Activated CD4-positive, alpha-beta memory T cell treated with anti-CD3 and anti-CD28 coated beads, Interleukin-2, amount 10 ng/mL, durations not matched to agents 7 days and 5 days (primary cell): Measurements from ENCODE around the gene SYT8. TPM values are rescaled to one million over a fixed set of nuclear protein-coding genes. Genes with fewer than 3 reads are reported as not detected.
A peak's percentile ranks its signal among the peaks of the same experiment; 100 is the strongest.

Experiments used
- CTCF ChIA-PET: fragments of 350-600 bp; sonication (Branson Sonifier 250); formaldehyde crosslinking; loops from one replicate; lab custom pipeline; 2021; ENCODE audit warnings: antibody characterized with exemption, inconsistent platforms; lab: Charles Lee
- POLR2A ChIA-PET: fragments of 350-600 bp; sonication (Branson Sonifier 250); formaldehyde crosslinking; loops from one replicate; lab custom pipeline; 2021; ENCODE audit warnings: antibody characterized with exemption; lab: Charles Lee
- DNase-seq: peaks from one replicate; pipeline ENCODE4 v3.0.0-alpha.2; 2020
- H3K27ac Mint-ChIP-seq: one replicate; pipeline ENCODE4 v1.8.0; 2021; ENCODE audit warnings: mild to moderate bottlenecking, mixed read lengths
- H3K27me3 Mint-ChIP-seq: one replicate; pipeline ENCODE4 v1.8.0; 2021; ENCODE audit warnings: mixed read lengths
- H3K36me3 Mint-ChIP-seq: one replicate; pipeline ENCODE4 v1.8.0; 2021; ENCODE audit warnings: low read depth, mixed read lengths
- H3K4me1 Mint-ChIP-seq: one replicate; pipeline ENCODE4 v1.8.0; 2021; ENCODE audit warnings: mixed read lengths
- H3K4me3 Mint-ChIP-seq: one replicate; pipeline ENCODE4 v1.8.0; 2021; ENCODE audit warnings: mild to moderate bottlenecking, mixed read lengths
- H3K9me3 Mint-ChIP-seq: one replicate; pipeline ENCODE4 v1.8.0; 2021; ENCODE audit warnings: mixed read lengths
- total RNA-seq, 2 experiments: library from RNA; stranded (reverse); gene quantifications; one replicate each; pipeline ENCODE4 v1.2.3, GENCODE V29; 2021

Gene SYT8
- total RNA-seq, 2 experiments from 2014 or later = not detected

- H3K4me3 Mint-ChIP-seq = no peak overlapping the region
- no peaks in the 10 kb centered on the region for H3K36me3 Mint-ChIP-seq
- H3K27me3 Mint-ChIP-seq = no peaks in the 10 kb centered on the region
- no peaks in the 10 kb centered on the region for H3K9me3 Mint-ChIP-seq
- ChIA-PET CTCF (interaction anchor here (0.6 to 1.8 kb wide), 3 partner anchors 24 to 601 kb away, joined by 3 to 4 read pairs (median 4); no protein-coding TSS in a partner anchor), POLR2A (interaction anchor here (1.0 to 1.5 kb wide), 3 partner anchors 10 to 24 kb away, joined by 3 to 6 read pairs (median 4); no protein-coding TSS in a partner anchor)
- DNase-seq = no peak
- H3K4me1 Mint-ChIP-seq = peaks cover 15% of the 10 kb centered on the region
- no peak overlapping the region for H3K27ac Mint-ChIP-seq
Observed at GRCh38 chr11:1877211-1878136, 42.7 kb downstream of the SYT8 start.

DNA sequence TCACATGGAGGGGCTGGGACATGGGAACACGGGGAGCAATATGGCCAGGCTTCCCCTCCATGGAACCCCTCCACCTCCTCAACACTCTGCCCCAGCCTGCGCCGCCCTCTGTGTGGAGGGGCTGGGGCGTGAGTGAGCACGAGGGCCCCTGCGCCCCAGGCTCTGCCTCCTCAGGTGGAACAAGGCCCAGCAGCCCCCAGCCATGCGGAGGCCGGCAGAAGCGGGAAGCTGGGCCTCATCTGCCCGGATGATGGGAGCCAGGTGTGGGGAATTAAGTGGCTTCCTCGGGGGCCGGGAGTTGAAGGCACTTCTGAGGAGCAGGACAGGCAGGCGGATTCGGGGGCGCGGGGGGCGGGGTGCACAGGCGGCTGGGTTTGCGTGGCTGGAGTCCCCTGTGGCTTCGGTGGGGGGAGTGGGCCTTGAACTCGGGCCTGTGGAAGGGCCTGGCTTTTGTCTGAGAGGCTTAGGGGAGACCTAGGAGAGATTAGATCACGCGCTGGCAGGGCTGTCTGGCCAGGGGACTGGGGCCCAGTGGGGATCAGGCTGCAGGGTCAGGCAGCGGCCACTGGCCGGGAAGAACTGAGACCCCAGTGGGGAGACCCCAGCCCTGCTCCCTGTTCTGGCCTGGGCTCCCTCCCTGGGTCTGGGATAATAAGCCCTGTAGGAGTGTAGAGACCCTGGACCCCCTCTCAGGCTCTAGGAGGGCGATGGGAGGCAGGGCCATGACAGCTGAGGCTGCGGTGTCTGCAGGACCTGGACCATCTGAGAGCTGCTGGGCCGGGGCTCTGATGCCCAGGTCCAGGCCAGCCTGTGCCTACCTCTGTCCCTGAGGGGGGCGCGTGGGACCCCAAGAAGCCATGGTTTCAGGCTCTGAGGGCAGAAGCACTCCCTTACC is 43.6 kb downstream of the SYT8 start:
- H3K27ac Mint-ChIP-seq = no peak overlapping the region
- H3K36me3 Mint-ChIP-seq = no peaks in the 10 kb centered on the region
- H3K4me1 Mint-ChIP-seq = peaks cover 11% of the 10 kb centered on the region
- CTCF ChIA-PET = interaction anchor here (0.6 kb wide), 1 partner anchor 602 kb away, joined by 3 read pairs; no protein-coding TSS in a partner anchor
- DNase-seq = no peak
- POLR2A ChIA-PET = interaction anchor here (1.0 to 1.1 kb wide), 3 partner anchors 9 to 38 kb away, joined by 3 to 4 read pairs (median 3); no protein-coding TSS in a partner anchor
- no peaks in the 10 kb centered on the region for H3K9me3 Mint-ChIP-seq
- H3K4me3 Mint-ChIP-seq = no peak overlapping the region
- no peaks in the 10 kb centered on the region for H3K27me3 Mint-ChIP-seq

GRCh38 chr11:1879342-1879940 is 44.7 kb downstream of the SYT8 start:
- Mint-ChIP-seq H3K4me3 (no peak overlapping the region), H3K27me3 (no peaks in the 10 kb centered on the region), H3K9me3 (no peaks in the 10 kb centered on the region), H3K36me3 (no peaks in the 10 kb centered on the region), H3K4me1 (peaks cover 10% of the 10 kb centered on the region), H3K27ac (no peak overlapping the region)
- ChIA-PET POLR2A (interaction anchor here (1.0 kb wide), 1 partner anchor 37 kb away, joined by 3 read pairs; no protein-coding TSS in a partner anchor), CTCF (no interaction called here)
- no peak for DNase-seq

DNA sequence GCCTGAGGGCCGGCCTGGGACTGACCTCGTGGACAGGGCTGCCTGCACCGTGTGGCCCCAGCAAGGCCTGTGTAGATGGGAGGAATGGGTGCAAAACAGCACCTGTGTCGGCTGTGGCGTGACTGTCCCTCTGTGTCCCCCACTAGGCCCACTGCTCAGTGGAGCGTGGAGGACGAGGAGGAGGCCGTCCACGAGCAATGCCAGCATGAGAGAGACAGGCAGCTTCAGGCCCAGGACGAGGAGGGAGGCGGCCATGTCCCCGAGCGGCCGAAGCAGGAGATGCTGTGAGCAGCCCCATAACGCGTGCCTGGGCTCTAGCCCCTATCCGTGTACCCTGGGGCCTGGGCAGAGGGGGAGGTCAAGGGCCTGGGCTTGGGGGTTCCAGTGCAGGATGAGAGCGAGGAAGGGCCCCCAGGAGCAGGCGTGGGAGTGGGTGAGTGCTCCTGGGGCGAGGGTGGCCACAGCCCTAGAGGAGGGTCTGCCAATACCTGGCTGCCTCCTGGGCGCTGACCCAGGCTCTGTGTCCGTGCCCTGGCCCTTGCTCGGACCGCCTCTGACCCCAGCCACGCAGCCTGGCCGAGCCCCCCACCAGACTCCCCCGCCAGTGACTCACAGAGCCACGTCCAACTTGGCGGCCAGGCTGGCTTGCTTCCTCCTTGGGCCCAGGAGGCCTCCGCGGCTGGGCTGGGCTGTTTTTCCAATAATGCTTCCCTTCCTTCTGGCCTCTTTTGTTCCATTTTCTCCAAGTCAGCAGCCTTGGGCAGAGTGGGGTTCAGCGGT is 45.3 kb downstream of the SYT8 start:
- Mint-ChIP-seq H3K4me3 (no peak overlapping the region), H3K4me1 (peaks cover 9% of the 10 kb centered on the region), H3K27me3 (no peaks in the 10 kb centered on the region), H3K27ac (peak overlapping the region; percentile 40), H3K9me3 (no peaks in the 10 kb centered on the region), H3K36me3 (no peaks in the 10 kb centered on the region)
- POLR2A ChIA-PET = no interaction called here
- no peak for DNase-seq
- CTCF ChIA-PET = interaction anchor here (1.1 kb wide), 1 partner anchor 33 kb away, joined by 3 read pairs; no protein-coding TSS in a partner anchor

GRCh38 chr11:1880746-1881441 is 46.1 kb downstream of the SYT8 start:
- no peak overlapping the region for H3K4me3 Mint-ChIP-seq
- CTCF ChIA-PET = interaction anchor here (1.1 to 3.7 kb wide), 7 partner anchors 10 to 187 kb away, joined by 3 to 39 read pairs (median 9); partner anchors contain the start of genes LSP1 and PRR33
- DNase-seq = no peak
- POLR2A ChIA-PET = interaction anchor here (0.8 kb wide), 1 partner anchor 45 kb away, joined by 3 read pairs; no protein-coding TSS in a partner anchor
- H3K27me3 Mint-ChIP-seq = no peaks in the 10 kb centered on the region
- peak overlapping the region; percentile 40 for H3K27ac Mint-ChIP-seq
- H3K9me3 Mint-ChIP-seq = no peaks in the 10 kb centered on the region
- no peaks in the 10 kb centered on the region for H3K36me3 Mint-ChIP-seq
- peaks cover 6% of the 10 kb centered on the region for H3K4me1 Mint-ChIP-seq

DNA sequence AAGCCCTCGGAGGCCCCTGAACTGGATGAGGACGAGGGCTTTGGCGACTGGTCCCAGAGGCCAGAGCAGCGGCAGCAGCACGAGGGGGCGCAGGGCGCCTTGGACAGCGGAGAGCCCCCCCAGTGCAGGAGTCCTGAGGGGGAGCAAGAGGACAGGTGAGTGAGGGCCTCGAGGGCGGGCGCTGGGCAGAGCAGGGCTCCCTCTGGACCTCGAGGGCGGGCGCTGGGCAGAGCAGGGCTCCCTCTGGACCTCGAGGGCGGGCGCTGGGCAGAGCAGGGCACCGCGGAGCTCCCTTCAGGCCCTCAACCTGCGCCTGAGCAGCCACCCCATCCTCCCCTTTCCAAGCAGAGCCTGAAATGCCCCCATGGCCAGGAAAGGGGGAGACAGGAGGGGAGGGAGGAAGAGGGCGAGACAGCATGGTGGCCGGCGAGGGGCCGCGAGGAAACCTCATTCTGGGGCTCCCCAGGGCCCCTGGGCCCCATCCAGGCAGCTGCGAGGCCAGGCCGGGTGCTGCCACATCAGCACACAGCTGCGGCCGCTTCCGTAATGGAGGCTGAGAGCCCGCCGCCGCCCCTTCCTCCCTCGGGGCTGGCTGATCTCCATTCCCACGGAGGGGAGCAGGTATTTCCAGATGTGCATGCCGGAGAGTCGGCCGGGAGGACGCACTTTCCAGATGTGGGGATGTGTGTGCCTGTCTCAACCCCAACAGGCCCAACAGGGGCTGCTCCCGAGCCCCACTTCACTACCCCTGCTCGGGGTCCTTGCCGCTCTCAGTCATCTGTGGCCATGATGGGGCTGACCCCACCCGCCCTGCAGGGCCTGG is 46.9 kb downstream of the SYT8 start:
- CTCF ChIA-PET = interaction anchor here (0.6 to 3.7 kb wide), 36 partner anchors 9 to 270 kb away, joined by 3 to 39 read pairs (median 4); partner anchors contain the start of genes H19, LSP1, PRR33 and TNNI2
- no peaks in the 10 kb centered on the region for H3K9me3 Mint-ChIP-seq
- no peak for DNase-seq

GRCh38 chr11:1882265-1883238 is 47.8 kb downstream of the SYT8 start:
- ChIA-PET POLR2A (interaction anchor here (0.7 to 1.5 kb wide), 9 partner anchors 9 to 65 kb away, joined by 3 to 7 read pairs (median 4); partner anchors contain the start of genes MRPL23 and PRR33), CTCF (interaction anchor here (0.6 to 3.7 kb wide), 35 partner anchors 8 to 269 kb away, joined by 3 to 39 read pairs (median 4); partner anchors contain the start of genes H19, LSP1, PRR33 and TNNI2)
- Mint-ChIP-seq H3K27ac (no peak overlapping the region), H3K9me3 (no peaks in the 10 kb centered on the region), H3K4me1 (peaks cover 12% of the 10 kb centered on the region), H3K4me3 (no peak overlapping the region), H3K27me3 (no peaks in the 10 kb centered on the region), H3K36me3 (peaks cover 4% of the 10 kb centered on the region)
- DNase-seq = peak; percentile 75

More for the DNA sequence above, 46.9 kb downstream of the SYT8 start:
- Mint-ChIP-seq H3K27ac (no peak overlapping the region), H3K4me3 (no peak overlapping the region), H3K36me3 (no peaks in the 10 kb centered on the region), H3K27me3 (no peaks in the 10 kb centered on the region), H3K4me1 (peaks cover 6% of the 10 kb centered on the region)
- POLR2A ChIA-PET = interaction anchor here (0.7 to 1.5 kb wide), 11 partner anchors 10 to 66 kb away, joined by 3 to 7 read pairs (median 4); partner anchors contain the start of genes MRPL23 and PRR33

DNA sequence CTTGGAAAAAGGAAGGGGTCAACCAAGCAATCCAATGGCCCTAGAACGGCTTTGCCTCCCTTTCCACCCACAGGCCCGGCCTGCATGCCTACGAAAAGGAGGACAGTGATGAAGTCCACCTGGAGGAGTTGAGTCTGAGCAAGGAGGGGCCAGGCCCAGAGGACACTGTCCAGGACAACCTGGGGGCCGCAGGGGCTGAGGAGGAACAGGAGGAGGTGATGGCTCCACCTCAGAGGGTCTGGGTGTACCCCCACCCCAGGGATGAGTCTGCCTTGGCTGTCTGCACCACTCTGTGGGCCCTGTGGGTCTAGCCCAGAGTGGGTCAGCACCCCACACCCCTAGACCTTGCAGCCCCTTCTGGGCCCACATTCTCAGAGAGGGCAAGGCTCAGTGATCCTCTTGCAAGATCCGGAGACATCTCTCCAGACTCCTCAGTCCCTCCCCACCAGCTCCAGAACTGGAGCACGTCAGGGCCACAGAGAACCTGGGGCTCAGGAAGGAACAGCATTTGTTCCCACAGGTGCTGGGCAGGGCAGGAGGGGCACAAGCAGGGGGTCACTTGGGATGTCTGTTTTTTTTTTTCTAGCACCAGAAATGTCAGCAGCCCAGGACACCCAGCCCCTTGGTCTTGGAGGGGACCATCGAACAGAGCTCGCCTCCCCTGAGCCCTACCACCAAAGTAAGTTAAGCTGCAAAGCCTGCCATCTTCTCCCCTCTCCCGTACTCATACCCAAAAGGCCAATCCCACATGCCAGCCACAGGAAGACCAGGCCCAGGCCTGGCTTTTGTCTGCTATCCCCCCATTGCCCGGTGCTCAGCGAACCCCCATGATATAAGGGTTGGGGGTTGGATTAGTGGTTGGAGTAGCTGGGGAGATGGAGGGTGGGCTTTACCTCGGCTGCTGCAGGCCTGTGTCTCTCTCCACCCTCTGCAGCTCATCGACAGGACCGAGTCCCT is 48.8 kb downstream of the SYT8 start:
- H3K27ac Mint-ChIP-seq = no peak overlapping the region
- POLR2A ChIA-PET = no interaction called here

GRCh38 chr11:1884303-1884700 is 49.5 kb downstream of the SYT8 start:
- no peak for DNase-seq
- Mint-ChIP-seq H3K4me3 (no peak overlapping the region), H3K27me3 (no peaks in the 10 kb centered on the region), H3K27ac (no peak overlapping the region), H3K9me3 (no peaks in the 10 kb centered on the region), H3K4me1 (peaks cover 27% of the 10 kb centered on the region), H3K36me3 (peaks cover 20% of the 10 kb centered on the region)
- ChIA-PET POLR2A (no interaction called here), CTCF (interaction anchor here (3.7 kb wide), 1 partner anchor 33 kb away, joined by 39 read pairs; the partner anchor contains the start of gene LSP1)

More for the DNA sequence above, 48.8 kb downstream of the SYT8 start:
- Mint-ChIP-seq H3K4me1 (peaks cover 21% of the 10 kb centered on the region), H3K9me3 (no peaks in the 10 kb centered on the region), H3K36me3 (peaks cover 15% of the 10 kb centered on the region), H3K4me3 (no peak overlapping the region), H3K27me3 (no peaks in the 10 kb centered on the region)
- CTCF ChIA-PET = interaction anchor here (0.6 to 3.7 kb wide), 10 partner anchors 14 to 176 kb away, joined by 3 to 39 read pairs (median 8); partner anchors contain the start of gene LSP1
- DNase-seq = no peak
